ENCODE data around the gene EYA2.
A peak's percentile ranks its signal among the peaks of the same experiment; 100 is the strongest.

- TF ChIP-seq CTCF (IDR thresholded peaks at IDR 0.05) (peak; percentile 78 to 93 (median 88)), POLR2A (IDR thresholded peaks at IDR 0.05) (no peak)
These were observed 301.7 kb downstream of the EYA2 start for GRCh38 chr20:47196091-47197081.

Data from prostate gland (tissue), 2 donors.